ENCODE data around the gene DIPK1C. TPM values are rescaled to one million over a fixed set of nuclear protein-coding genes. Genes with fewer than 3 reads are reported as not detected.

DIPK1C gene
- total and polyA plus RNA-seq, 10 of the 15 experiments (the other 5 are each of a cell fraction or from before 2014, with no cell fraction given): not detected

- TF ChIP-seq, protein P1, sequence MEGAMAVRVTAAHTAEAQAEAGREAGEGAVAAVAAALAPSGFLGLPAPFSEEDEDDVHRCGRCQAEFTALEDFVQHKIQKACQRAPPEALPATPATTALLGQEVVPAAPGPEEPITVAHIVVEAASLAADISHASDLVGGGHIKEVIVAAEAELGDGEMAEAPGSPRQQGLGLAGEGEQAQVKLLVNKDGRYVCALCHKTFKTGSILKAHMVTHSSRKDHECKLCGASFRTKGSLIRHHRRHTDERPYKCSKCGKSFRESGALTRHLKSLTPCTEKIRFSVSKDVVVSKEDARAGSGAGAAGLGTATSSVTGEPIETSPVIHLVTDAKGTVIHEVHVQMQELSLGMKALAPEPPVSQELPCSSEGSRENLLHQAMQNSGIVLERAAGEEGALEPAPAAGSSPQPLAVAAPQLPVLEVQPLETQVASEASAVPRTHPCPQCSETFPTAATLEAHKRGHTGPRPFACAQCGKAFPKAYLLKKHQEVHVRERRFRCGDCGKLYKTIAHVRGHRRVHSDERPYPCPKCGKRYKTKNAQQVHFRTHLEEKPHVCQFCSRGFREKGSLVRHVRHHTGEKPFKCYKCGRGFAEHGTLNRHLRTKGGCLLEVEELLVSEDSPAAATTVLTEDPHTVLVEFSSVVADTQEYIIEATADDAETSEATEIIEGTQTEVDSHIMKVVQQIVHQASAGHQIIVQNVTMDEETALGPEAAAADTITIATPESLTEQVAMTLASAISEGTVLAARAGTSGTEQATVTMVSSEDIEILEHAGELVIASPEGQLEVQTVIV (IDR thresholded peaks at IDR 0.05; ENCODE audit: borderline replicate concordance, partially characterized antibody): peak; percentile 83
- TF ChIP-seq KAT2A (conservative IDR thresholded peaks at IDR 0.05; ENCODE audit: control insufficient read depth, low read depth, low read length) (no peak), ZNF274 (IDR thresholded peaks at IDR 0.05; ENCODE audit: insufficient read depth, insufficient read length) (no peak), SMAD1 (IDR thresholded peaks at IDR 0.05; ENCODE audit: low read depth, partially characterized antibody) (no peak), SKIL (IDR thresholded peaks at IDR 0.05; ENCODE audit: low read depth, poor library complexity, severe bottlenecking) (no peak), IKZF2 (IDR thresholded peaks at IDR 0.05) (peak; percentile 68 to 73), YY1 (IDR thresholded peaks at IDR 0.05; ENCODE audit: low read depth, low read length) (no peak), ETV6 (conservative IDR thresholded peaks at IDR 0.05 in 1 of 2, IDR thresholded peaks at IDR 0.05 in 1 of 2; ENCODE audit: borderline replicate concordance in 1 of 2, low read depth in 1 of 2) (0 out of 4 replicates have a peak, but pooled peaks of 1 of the 2 experiments have one; percentile 16), MTA2 (IDR thresholded peaks at IDR 0.05; ENCODE audit: low read depth) (peak; percentile 29; the same call in 1 of the 2 replicates), NKRF (conservative IDR thresholded peaks at IDR 0.05) (peak; percentile 10), GATAD2B (conservative IDR thresholded peaks at IDR 0.05; ENCODE audit: low read depth) (no peak; the same call in 1 of the 2 replicates), MEF2B (IDR thresholded peaks at IDR 0.05; ENCODE audit: partially characterized antibody, poor library complexity, severe bottlenecking) (peak; percentile 30), NR2C1 (IDR thresholded peaks at IDR 0.05) (peak; percentile 79), ASH2L (IDR thresholded peaks at IDR 0.05; ENCODE audit: borderline replicate concordance, low read depth) (no peak), FOS (IDR thresholded peaks at IDR 0.05; ENCODE audit: borderline replicate concordance, extremely low read depth, insufficient read length) (no peak), JUND (IDR thresholded peaks at IDR 0.05; ENCODE audit: low read depth, low read length) (peak; percentile 95), STAT3 (IDR thresholded peaks at IDR 0.05; ENCODE audit: low read depth, low read length) (no peak), MXI1 (IDR thresholded peaks at IDR 0.05; ENCODE audit: low read depth, low read length) (peak; percentile 94), ZNF217 (IDR thresholded peaks at IDR 0.05) (no peak)
Observed at GRCh38 chr18:74495581-74496507, 38.7 kb upstream of the DIPK1C start, which contains the start of gene CNDP2 (continued).
